ENCODE measurements around the gene METAP1D. TPM values are rescaled to one million over a fixed set of nuclear protein-coding genes. Genes with fewer than 3 reads are reported as not detected.
"Not testable (repeated sequence)": the region's sequence is repeated elsewhere in the genome, so short reads cannot be mapped to it uniquely, and the experiment has no call there.

METAP1D gene
- total RNA-seq, 2 experiments from 2014 or later = 5.3 to 6.0 TPM

DNA sequence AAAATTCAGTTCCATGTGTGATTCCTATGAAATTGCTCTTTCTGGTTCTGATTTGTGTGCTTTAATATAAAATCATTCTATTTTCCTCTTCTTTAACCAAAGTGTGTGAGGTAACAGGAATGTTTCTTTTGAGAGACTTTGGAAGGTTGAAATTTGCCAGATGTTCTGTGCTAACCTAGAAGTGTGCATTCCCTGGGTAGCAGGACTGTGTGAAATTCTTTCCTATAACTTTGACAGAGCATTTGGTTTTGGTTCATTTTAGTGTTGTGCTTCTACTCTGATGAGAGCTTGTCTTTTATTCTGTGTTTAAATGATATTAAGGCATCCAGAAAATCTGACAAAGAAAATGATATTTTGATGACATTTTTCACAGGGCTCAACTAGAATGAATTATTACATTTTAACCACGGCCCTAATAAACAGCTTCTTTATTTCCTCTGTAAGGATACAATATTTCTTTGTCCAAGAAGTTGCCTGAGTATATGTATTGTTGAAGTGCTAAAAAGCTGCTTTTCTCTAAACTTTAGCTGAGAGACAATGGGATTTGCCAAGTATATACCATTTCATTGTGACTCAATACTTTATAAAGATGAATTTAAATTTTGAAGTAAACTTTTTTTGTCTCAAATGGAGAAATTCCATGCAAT is 50.8 kb downstream of the METAP1D start:
- Mint-ChIP-seq H3K9me3 (ENCODE audit: low read depth) (no peaks in the 10 kb centered on the region), H3K27ac (no peak overlapping the region), H3K4me3 (no peak overlapping the region), H3K36me3 (ENCODE audit: low read depth) (no peaks in the 10 kb centered on the region), H3K27me3 (no peaks in the 10 kb centered on the region), H3K4me1 (peaks cover 5% of the 10 kb centered on the region)
- intact Hi-C loops (cut with DNase I, micrococcal nuclease) = no loop called here
- ChIA-PET CTCF (interaction anchor here (1.0 kb wide), 2 partner anchors 41 to 63 kb away, joined by 3 to 4 read pairs; no protein-coding TSS in a partner anchor), POLR2A (no interaction called here)
- no peak for ATAC-seq
- DNase-seq = no peak

GRCh38 chr2:172052000-172052983 is 52.5 kb downstream of the METAP1D start:
- Mint-ChIP-seq H3K4me1 (no peaks in the 10 kb centered on the region), H3K9me3 (ENCODE audit: low read depth) (no peaks in the 10 kb centered on the region), H3K27me3 (no peaks in the 10 kb centered on the region), H3K4me3 (no peak overlapping the region), H3K27ac (no peak overlapping the region), H3K36me3 (ENCODE audit: low read depth) (no peaks in the 10 kb centered on the region)
- intact Hi-C loops (cut with DNase I, micrococcal nuclease) = no loop called here
- ChIA-PET CTCF (interaction anchor here (0.6 to 1.2 kb wide), 2 partner anchors 14 to 35 kb away, joined by 3 read pairs; no protein-coding TSS in a partner anchor), POLR2A (no interaction called here)
- no peak for DNase-seq
- no peak for ATAC-seq

- ATAC-seq (no peak), DNase-seq (no peak)
- ChIA-PET CTCF (interaction anchor here (1.0 kb wide), 1 partner anchor 455 kb away, joined by 3 read pairs; no protein-coding TSS in a partner anchor), POLR2A (no interaction called here)
- H3K36me3 Mint-ChIP-seq (ENCODE audit: low read depth) = no peaks in the 10 kb centered on the region
- no peak overlapping the region for H3K27ac Mint-ChIP-seq
- no peaks in the 10 kb centered on the region for H3K9me3 Mint-ChIP-seq (ENCODE audit: low read depth)
- H3K4me3 Mint-ChIP-seq = no peak overlapping the region
- intact Hi-C loops (cut with DNase I, micrococcal nuclease) = no loop called here
- H3K4me1 Mint-ChIP-seq = no peaks in the 10 kb centered on the region
- no peaks in the 10 kb centered on the region for H3K27me3 Mint-ChIP-seq
Measured at GRCh38 chr2:172053486-172053885, 53.7 kb downstream of the METAP1D start.

GRCh38 chr2:172056293-172056692 is 56.5 kb downstream of the METAP1D start:
- peaks cover 2% of the 10 kb centered on the region for H3K27me3 Mint-ChIP-seq
- H3K27ac Mint-ChIP-seq = no peak overlapping the region
- H3K4me3 Mint-ChIP-seq = no peak overlapping the region
- CTCF ChIA-PET = interaction anchor here (1.1 to 2.0 kb wide), 2 partner anchors 11 to 98 kb away, joined by 3 to 9 read pairs; no protein-coding TSS in a partner anchor
- H3K4me1 Mint-ChIP-seq = no peaks in the 10 kb centered on the region
- intact Hi-C loops (cut with DNase I, micrococcal nuclease) = no loop called here
- ATAC-seq (no peak), DNase-seq (no peak)
- H3K36me3 Mint-ChIP-seq (ENCODE audit: low read depth) = no peaks in the 10 kb centered on the region
- POLR2A ChIA-PET = no interaction called here
- H3K9me3 Mint-ChIP-seq (ENCODE audit: low read depth) = no peaks in the 10 kb centered on the region

DNA sequence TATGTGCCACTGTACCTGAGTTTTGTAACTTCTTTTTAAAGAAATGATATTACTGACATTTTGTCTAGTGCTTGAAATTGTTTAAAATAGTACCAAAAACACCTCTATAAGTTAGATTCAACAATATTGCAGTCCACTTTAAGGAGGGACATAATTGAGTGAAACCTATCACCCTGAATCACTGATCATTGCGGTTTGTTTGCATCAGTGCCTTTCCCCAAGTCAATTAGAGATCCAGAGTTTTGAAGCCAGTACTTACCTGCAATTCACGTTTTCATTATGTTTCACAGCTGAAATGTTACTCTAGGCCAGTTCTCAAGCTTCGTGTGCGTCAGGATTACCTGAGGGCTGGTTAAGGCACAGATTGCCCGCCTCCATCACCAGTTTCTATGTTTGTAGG is 58.9 kb downstream of the METAP1D start:
- H3K36me3 Mint-ChIP-seq (ENCODE audit: low read depth) = peaks cover 7% of the 10 kb centered on the region
- H3K9me3 Mint-ChIP-seq (ENCODE audit: low read depth) = no peaks in the 10 kb centered on the region
- no peaks in the 10 kb centered on the region for H3K4me1 Mint-ChIP-seq
- H3K27ac Mint-ChIP-seq = no peak overlapping the region
- CTCF ChIA-PET = interaction anchor here (0.7 to 1.3 kb wide), 3 partner anchors 64 to 350 kb away, joined by 3 to 4 read pairs (median 3); no protein-coding TSS in a partner anchor
- intact Hi-C loops (cut with DNase I, micrococcal nuclease) = no loop called here
- POLR2A ChIA-PET = no interaction called here
- ATAC-seq (no peak), DNase-seq (no peak)
- no peak overlapping the region for H3K4me3 Mint-ChIP-seq
- H3K27me3 Mint-ChIP-seq = peaks cover 2% of the 10 kb centered on the region

- H3K27ac Mint-ChIP-seq; H3K4me3 Mint-ChIP-seq; H3K9me3 Mint-ChIP-seq (ENCODE audit: low read depth); ATAC-seq; DNase-seq; POLR2A ChIA-PET; H3K4me1 Mint-ChIP-seq; intact Hi-C loops (cut with DNase I, micrococcal nuclease); H3K27me3 Mint-ChIP-seq: not testable (repeated sequence)
- peaks cover 12% of the 10 kb centered on the region for H3K36me3 Mint-ChIP-seq (ENCODE audit: low read depth)
- CTCF ChIA-PET = interaction anchor here (0.5 to 0.6 kb wide), 2 partner anchors 35 to 42 kb away, joined by 3 to 4 read pairs; no protein-coding TSS in a partner anchor
Measured at GRCh38 chr2:172060118-172060517, 60.4 kb downstream of the METAP1D start.

GRCh38 chr2:172062402-172063004 is 62.8 kb downstream of the METAP1D start:
- CTCF ChIA-PET = interaction anchor here (0.6 kb wide), 2 partner anchors 195 to 503 kb away, joined by 3 read pairs; no protein-coding TSS in a partner anchor
- H3K36me3 Mint-ChIP-seq (ENCODE audit: low read depth) = peaks cover 14% of the 10 kb centered on the region

GRCh38 chr2:172063446-172063845 is 63.7 kb downstream of the METAP1D start:
- intact Hi-C loops (cut with DNase I, micrococcal nuclease) = no loop called here
- H3K9me3 Mint-ChIP-seq (ENCODE audit: low read depth) = no peaks in the 10 kb centered on the region
- no peaks in the 10 kb centered on the region for H3K4me1 Mint-ChIP-seq
- H3K27me3 Mint-ChIP-seq = peaks cover 2% of the 10 kb centered on the region
- DNase-seq (no peak), ATAC-seq (no peak)
- no peak overlapping the region for H3K4me3 Mint-ChIP-seq
- peaks cover 15% of the 10 kb centered on the region for H3K36me3 Mint-ChIP-seq (ENCODE audit: low read depth)
- no peak overlapping the region for H3K27ac Mint-ChIP-seq
- ChIA-PET CTCF (interaction anchor here (0.6 kb wide), 1 partner anchor 39 kb away, joined by 3 read pairs; no protein-coding TSS in a partner anchor), POLR2A (no interaction called here)

More at GRCh38 chr2:172062402-172063004, 62.8 kb downstream of the METAP1D start:
- H3K27ac Mint-ChIP-seq = no peak overlapping the region
- no peaks in the 10 kb centered on the region for H3K4me1 Mint-ChIP-seq
- no peaks in the 10 kb centered on the region for H3K9me3 Mint-ChIP-seq (ENCODE audit: low read depth)
- H3K27me3 Mint-ChIP-seq = peaks cover 2% of the 10 kb centered on the region
- DNase-seq (no peak), ATAC-seq (no peak)
- POLR2A ChIA-PET = no interaction called here
- intact Hi-C loops (cut with DNase I, micrococcal nuclease) = no loop called here
- no peak overlapping the region for H3K4me3 Mint-ChIP-seq

- DNase-seq = no peak
- intact Hi-C loops (cut with DNase I, micrococcal nuclease) = no loop called here
- no peaks in the 10 kb centered on the region for H3K4me1 Mint-ChIP-seq
Measured at GRCh38 chr2:172065111-172065510, 65.4 kb downstream of the METAP1D start.

GRCh38 chr2:172066394-172066886 is 66.7 kb downstream of the METAP1D start:
- Mint-ChIP-seq H3K9me3 (ENCODE audit: low read depth) (no peaks in the 10 kb centered on the region), H3K27ac (no peak overlapping the region), H3K27me3 (peaks cover 3% of the 10 kb centered on the region), H3K36me3 (ENCODE audit: low read depth) (peaks cover 18% of the 10 kb centered on the region), H3K4me3 (no peak overlapping the region), H3K4me1 (no peaks in the 10 kb centered on the region)
- ChIA-PET CTCF (interaction anchor here (0.6 kb wide), 4 partner anchors 46 to 581 kb away, joined by 3 to 4 read pairs (median 3); no protein-coding TSS in a partner anchor), POLR2A (no interaction called here)
- ATAC-seq = no peak
- intact Hi-C loops (cut with DNase I, micrococcal nuclease) = no loop called here
- DNase-seq = no peak

More at GRCh38 chr2:172065111-172065510, 65.4 kb downstream of the METAP1D start:
- no peaks in the 10 kb centered on the region for H3K9me3 Mint-ChIP-seq (ENCODE audit: low read depth)
- H3K36me3 Mint-ChIP-seq (ENCODE audit: low read depth) = peaks cover 17% of the 10 kb centered on the region
- ATAC-seq = no peak
- H3K4me3 Mint-ChIP-seq = no peak overlapping the region
- POLR2A ChIA-PET = no interaction called here
- CTCF ChIA-PET = no interaction called here
- no peak overlapping the region for H3K27ac Mint-ChIP-seq
- H3K27me3 Mint-ChIP-seq = no peaks in the 10 kb centered on the region

DNA sequence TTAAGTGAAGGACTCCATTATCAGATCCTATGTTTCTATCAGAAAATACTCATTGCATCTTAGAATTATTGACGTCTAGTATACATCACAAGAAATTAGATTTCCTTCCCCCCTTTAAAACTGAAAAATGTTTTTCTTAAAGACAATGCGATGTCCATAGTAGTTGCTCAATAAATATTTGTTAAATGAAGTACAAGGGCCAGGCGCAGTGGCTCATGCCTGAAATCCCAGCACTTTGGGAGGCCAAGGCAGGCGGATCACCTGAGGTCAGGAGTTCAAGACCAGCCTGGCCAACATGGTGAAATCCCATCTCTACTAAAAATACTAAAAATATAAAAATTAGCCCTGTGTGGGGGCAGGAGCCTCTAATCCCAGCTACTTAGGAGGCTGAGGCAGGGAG is 68.2 kb downstream of the METAP1D start:
- H3K4me1 Mint-ChIP-seq; H3K27ac Mint-ChIP-seq; H3K27me3 Mint-ChIP-seq; H3K4me3 Mint-ChIP-seq; CTCF ChIA-PET; POLR2A ChIA-PET; H3K9me3 Mint-ChIP-seq (ENCODE audit: low read depth); ATAC-seq; DNase-seq; intact Hi-C loops (cut with DNase I, micrococcal nuclease): not testable (repeated sequence)
- peaks cover 19% of the 10 kb centered on the region for H3K36me3 Mint-ChIP-seq (ENCODE audit: low read depth)
